HG03025 (cell line): ENCODE results near the gene GPR4.

ENCODE experiments used
- ATAC-seq: cut with Tn5 transposase; IDR thresholded peaks from one replicate; pipeline ENCODE4 v1.9.1; 2021; ENCODE audit warnings: mild to moderate bottlenecking, moderate library complexity; ENCODE audit not compliant: unreplicated experiment, low FRiP score

The GPR4 gene

DNA sequence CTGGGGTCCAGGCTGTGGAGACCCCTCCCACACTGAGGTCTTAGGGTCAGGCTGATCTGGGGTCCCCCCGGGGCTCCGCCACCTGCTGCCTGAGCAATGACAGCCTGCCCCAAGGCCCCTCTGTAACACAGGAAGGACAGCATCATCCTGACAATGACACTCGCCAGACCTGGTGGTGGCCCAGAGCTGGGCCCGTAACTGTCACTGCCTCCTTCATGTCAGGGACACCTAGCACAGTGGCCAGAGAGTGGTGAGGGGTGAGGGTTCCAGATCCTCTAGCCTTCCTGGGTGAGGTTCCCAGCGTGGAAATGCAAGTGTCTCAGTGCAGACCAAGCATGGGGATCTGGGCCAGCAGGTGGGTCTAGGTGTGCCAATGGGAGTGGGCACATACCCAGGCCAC is 45.2 kb downstream of the GPR4 start:
- ATAC-seq, result no peak

DNA sequence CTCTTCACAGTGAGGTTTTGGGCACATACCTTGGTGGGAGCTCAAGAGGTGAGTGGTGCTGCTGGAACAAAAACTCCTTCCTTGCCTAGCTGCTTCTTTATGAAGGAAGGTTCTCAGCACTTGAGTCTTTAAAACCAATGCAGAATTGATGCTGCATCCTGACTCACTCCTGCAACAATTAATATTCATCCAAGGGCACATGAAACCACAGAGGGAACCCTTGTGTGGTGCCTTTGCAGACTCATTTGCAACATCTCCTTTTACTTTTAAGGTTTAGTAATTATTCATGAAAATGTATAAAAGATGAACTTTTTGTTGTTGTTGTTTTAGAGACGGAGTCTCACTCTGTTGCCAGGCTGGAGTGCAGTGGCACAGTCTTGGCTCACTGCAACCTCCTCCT is 47.5 kb downstream of the GPR4 start:
- no peak for ATAC-seq

DNA sequence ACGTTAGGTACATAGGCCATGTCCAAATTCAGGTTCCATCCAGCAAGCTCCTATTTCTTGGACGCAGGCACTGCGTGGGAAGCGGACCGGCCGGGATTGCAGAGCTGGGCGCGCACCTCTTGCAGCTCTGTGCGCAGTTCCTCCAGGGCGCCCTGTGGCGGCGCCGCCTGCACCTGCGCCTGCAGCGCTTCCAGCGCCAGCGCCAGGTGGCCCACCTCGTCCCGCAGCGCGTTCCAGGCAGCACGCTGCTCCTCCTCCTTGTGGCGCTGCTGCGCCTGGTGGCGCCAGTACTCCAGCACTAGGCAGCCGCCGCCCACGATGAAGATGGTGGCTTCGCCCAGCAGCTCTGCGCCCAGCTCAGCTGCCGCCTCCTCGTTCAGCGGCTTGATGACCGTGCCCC is 48.5 kb downstream of the GPR4 start:
- no peak for ATAC-seq

DNA sequence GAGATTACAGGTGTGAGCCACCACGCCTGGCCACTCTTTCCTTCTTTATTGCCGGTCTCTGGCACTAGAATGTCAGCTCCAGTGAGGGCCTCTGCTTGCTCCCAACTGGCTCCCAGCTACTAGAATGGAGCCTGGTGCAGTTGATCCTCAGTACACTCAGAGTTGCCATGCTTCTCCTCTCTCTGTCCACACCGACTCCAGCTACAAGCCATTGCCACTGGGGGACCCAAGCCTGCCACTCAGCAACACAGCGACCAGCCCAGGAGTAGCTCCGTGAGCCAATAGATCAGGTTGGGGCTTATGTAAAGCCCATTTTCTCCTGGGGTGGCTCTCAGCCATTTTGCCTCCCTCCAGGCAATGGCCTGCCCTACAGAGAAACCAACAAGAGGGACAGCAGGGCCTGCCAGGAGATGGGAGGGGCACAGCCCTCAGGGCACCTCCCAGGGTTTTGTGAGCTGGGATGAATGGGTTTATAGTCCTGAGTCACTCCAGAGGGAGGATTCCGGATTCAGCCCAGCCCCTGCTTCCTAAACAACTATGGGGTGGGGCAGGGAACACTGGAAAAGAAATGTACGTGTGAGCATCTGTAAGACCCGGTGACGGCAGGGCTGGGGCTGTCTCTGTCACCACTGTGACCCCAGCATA is 53.9 kb downstream of the GPR4 start:
- ATAC-seq, result no peak

DNA sequence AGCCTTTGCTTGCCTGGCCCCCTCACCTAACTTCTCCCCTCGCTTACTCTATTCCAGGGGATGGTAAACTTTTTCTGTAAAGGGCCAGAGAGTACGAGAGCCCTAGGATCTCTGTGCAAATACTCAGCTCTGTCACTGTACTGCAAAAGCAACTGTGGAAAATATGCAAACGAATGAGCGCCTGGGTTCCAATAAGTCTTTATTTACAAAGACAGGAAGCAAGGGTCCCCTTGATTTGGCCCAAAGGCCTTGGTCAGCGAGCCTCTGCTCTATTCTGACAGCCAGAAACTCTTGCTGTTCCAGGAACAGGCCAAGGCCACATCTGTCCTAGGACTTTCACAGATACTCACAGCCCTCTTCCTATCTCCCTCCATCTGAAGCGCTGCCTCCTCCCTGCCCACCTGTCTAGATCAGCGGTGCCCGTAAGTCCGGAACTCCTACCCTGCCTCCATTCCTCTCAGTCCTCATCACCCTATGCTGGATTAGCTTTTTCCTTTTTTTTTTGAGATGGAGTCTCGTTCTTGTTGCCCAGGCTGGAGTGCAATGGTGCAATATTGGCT is 54.7 kb downstream of the GPR4 start:
- no peak for ATAC-seq

DNA sequence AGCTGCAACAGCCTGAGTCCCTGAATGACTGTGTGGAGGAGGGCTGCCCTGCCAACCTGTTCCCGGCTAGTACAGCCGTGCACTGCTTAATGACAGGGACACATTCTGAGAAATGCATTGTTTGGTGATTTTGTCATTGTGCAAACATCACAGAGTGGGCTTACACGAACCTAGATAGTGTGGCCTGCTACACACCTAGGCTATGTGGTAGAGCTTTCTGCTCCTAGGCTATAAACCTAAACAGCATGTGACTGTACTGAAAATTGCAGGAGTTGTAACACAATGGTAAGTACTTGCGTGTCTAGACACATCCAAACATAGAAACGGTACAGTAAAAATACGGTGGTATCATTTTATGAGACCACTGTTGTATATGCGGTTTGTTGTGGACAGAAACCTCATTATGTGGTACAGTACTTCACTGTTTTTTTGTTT is 59.8 kb downstream of the GPR4 start:
- no peak for ATAC-seq
